ENCODE results near the gene SLC6A17. TPM values are rescaled to one million over a fixed set of nuclear protein-coding genes. Genes with fewer than 3 reads are reported as not detected.
A peak's percentile ranks its signal among the peaks of the same experiment; 100 is the strongest.

Gene SLC6A17
- total RNA-seq, 1 experiment from 2014 or later: not detected

DNA sequence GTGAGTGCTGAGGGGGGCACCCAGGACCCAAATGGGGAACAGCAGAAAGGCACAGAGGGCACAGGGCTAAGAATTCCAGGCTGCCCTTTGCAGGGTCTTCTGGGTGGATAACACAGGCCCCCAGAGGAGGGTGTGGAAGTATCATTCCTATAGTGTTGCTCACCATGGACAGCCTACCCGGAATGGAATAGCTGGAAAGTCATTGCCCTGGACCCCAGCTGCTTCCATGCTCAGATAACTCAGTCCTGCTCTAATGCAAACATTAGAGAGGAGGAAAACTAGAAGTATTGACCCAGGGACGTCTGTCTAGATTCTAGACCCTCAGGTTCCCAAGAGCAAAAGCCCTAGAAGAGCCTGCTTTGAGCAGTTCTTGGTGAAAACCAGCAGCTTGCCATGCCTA, 24.7 kb downstream of the SLC6A17 start:
- H3K27me3 ChIP-seq: peaks cover 5% of the 10 kb centered on the region; the same call in 1 of the 2 replicates
- no peak overlapping the region for H3K27ac ChIP-seq
- H3K9me3 ChIP-seq (replicated peaks): no peaks in the 10 kb centered on the region
- H3K36me3 ChIP-seq: no peaks in the 10 kb centered on the region
- H3K4me1 ChIP-seq: no peaks in the 10 kb centered on the region
- no peak for DNase-seq
- H3K4me3 ChIP-seq: no peak overlapping the region

GRCh38 chr1:110176299-110176956, 26.1 kb downstream of the SLC6A17 start:
- DNase-seq: peak; percentile 57 to 65
- Histone ChIP-seq H3K4me1 (no peaks in the 10 kb centered on the region), H3K27me3 (peaks cover 5% of the 10 kb centered on the region; the same call in 1 of the 2 replicates), H3K36me3 (no peaks in the 10 kb centered on the region), H3K9me3 (replicated peaks) (peaks cover 3% of the 10 kb centered on the region; the same call in 1 of the 2 replicates), H3K4me3 (no peak overlapping the region), H3K27ac (no peak overlapping the region)

- Histone ChIP-seq H3K9me3 (replicated peaks) (peaks cover 3% of the 10 kb centered on the region; the same call in 1 of the 2 replicates), H3K4me3 (no peak overlapping the region), H3K27ac (no peak overlapping the region), H3K27me3 (no peaks in the 10 kb centered on the region), H3K4me1 (no peaks in the 10 kb centered on the region), H3K36me3 (no peaks in the 10 kb centered on the region)
- DNase-seq: no peak
Observed at GRCh38 chr1:110177775-110178174, 27.5 kb downstream of the SLC6A17 start.

DNA sequence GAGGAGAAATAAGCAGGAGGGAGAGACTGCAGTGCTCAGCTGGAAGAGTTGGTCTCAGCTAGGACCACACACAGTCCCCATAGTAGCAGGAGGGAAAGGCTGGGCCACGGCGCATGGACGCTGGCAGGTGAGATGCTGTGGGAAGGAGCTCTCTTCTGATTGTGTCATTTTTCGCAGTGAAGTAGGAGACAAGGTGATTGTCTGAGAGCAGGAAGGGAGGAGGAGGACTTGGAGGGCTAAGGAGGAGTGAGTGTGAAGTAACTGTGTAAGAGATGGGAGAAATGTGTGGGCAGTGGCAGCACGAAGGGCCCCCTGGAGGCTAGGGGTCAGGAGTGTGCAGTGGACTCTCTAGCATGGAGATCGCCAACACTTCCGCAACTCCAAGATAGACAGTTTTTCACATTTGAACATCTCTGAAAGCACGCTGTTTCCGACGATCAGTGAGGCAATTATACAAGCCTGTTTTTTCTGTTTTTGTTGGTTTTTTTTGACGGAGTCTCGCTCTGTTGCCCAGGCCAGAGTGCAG, 33.4 kb downstream of the SLC6A17 start:
- DNase-seq: no peak
- Histone ChIP-seq H3K27me3 (0 out of 2 replicates have a peak, but pooled peaks cover 4% of the 10 kb centered on the region), H3K9me3 (replicated peaks) (peaks cover 3% of the 10 kb centered on the region; the same call in 1 of the 2 replicates), H3K36me3 (no peaks in the 10 kb centered on the region), H3K4me1 (no peaks in the 10 kb centered on the region), H3K27ac (no peak overlapping the region), H3K4me3 (no peak overlapping the region)

DNA sequence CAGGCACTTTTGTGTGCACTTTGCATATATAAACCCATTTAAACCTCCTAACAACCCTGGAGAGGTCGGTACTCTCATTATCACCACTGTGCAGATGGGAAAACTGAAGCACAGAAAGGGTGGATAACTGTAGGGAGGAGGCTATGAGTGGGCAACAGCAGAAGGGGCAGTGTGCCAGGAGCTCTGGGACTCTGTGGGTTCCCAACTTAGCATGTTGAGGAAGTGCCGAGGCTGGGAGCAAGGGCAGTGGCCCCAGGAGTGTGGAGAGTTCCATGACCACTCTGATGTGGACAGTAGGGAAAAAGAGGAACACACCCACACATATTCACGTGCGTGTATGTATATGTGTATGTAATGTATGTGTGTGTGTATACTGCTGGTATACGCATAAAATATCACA, 34.2 kb downstream of the SLC6A17 start:
- no peak overlapping the region for H3K4me3 ChIP-seq
- peaks cover 3% of the 10 kb centered on the region; the same call in 1 of the 2 replicates for H3K9me3 ChIP-seq (replicated peaks)
- no peak overlapping the region for H3K27ac ChIP-seq
- no peak for DNase-seq
- H3K4me1 ChIP-seq: no peaks in the 10 kb centered on the region
- 0 out of 2 replicates have a peak, but pooled peaks cover 4% of the 10 kb centered on the region for H3K27me3 ChIP-seq
- H3K36me3 ChIP-seq: no peaks in the 10 kb centered on the region

DNA sequence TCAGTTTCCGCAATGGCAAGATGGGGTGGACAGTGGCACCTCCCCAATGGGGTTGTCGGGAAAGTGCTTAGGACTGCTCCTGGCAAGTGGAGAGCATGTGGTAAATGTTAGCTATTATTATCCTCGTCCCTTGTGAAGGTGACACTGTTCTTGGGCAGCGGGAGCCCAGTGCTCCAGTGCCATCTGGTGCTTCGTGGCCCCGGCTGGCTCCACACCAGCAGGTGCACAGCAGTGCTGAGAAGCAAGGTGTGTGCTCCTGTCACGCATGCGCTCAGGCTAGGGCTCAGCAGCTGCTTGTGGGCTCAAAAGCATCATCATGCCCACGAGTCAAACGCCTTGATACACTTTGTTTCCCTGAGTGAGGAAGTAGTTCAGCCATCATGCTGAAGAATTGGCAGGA, 34.9 kb downstream of the SLC6A17 start:
- H3K4me1 ChIP-seq: no peaks in the 10 kb centered on the region
- no peak for DNase-seq
- no peak overlapping the region for H3K4me3 ChIP-seq
- H3K9me3 ChIP-seq (replicated peaks): peaks cover 3% of the 10 kb centered on the region; the same call in 1 of the 2 replicates
- H3K27ac ChIP-seq: no peak overlapping the region
- H3K27me3 ChIP-seq: peaks cover 4% of the 10 kb centered on the region; the same call in 1 of the 2 replicates
- H3K36me3 ChIP-seq: no peaks in the 10 kb centered on the region

DNA sequence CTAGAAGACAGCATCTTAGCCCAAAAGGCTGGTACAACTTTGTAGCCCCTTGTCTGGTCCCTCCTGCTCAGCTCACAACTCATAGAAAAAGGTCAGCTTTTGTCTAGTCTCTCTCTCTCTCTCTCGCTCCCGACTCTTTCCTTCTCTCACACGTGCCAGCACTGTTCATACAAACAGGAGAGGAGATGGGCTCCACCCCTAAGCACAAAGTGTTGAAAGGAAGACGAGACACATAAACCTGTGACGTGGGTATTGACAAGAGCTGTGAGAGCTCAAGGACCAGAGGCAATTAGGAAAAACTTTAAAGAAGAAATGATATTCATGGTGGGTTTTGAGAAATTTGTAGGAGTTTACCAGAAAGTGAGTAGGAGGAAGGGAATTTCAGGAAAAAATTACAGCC, 36.3 kb downstream of the SLC6A17 start:
- Histone ChIP-seq H3K27ac (no peak overlapping the region), H3K4me1 (no peaks in the 10 kb centered on the region)

GRCh38 chr1:110187139-110187890, 37.0 kb downstream of the SLC6A17 start:
- Histone ChIP-seq H3K27ac (no peak overlapping the region), H3K4me3 (no peak overlapping the region), H3K4me1 (no peaks in the 10 kb centered on the region), H3K27me3 (peaks cover 19% of the 10 kb centered on the region), H3K36me3 (no peaks in the 10 kb centered on the region), H3K9me3 (replicated peaks) (no peaks in the 10 kb centered on the region)
- DNase-seq: no peak

More for the DNA sequence above, 36.3 kb downstream of the SLC6A17 start:
- H3K9me3 ChIP-seq (replicated peaks): no peaks in the 10 kb centered on the region
- H3K4me3 ChIP-seq: no peak overlapping the region
- H3K27me3 ChIP-seq: peaks cover 17% of the 10 kb centered on the region
- no peaks in the 10 kb centered on the region for H3K36me3 ChIP-seq
- no peak for DNase-seq

GRCh38 chr1:110188035-110188618, 37.8 kb downstream of the SLC6A17 start:
- peak in 1 of 2 experiments; percentile 11 for DNase-seq
- no peaks in the 10 kb centered on the region for H3K9me3 ChIP-seq (replicated peaks)
- no peak overlapping the region for H3K4me3 ChIP-seq
- H3K4me1 ChIP-seq: no peaks in the 10 kb centered on the region
- no peak overlapping the region for H3K27ac ChIP-seq
- H3K36me3 ChIP-seq: no peaks in the 10 kb centered on the region
- H3K27me3 ChIP-seq: peaks cover 25% of the 10 kb centered on the region

DNA sequence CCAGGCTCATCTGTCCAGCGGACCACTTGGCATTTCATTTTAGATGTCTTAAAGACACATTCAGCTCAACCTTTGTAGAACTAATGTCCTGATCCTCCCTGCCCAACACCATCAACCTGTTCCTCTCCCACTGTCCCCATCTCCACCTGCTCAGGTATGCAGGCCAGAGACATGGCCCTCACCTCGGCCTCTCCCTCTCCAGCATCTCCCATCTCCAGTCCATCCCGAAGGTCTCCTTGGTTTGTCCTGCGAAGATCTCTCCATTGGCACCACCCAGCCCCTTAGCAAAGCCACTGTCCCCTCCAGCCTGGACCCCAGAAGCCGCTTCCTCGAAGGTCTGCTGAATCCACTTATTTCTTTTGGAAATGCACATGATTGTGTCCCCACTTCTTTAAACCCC, 38.9 kb downstream of the SLC6A17 start:
- no peak for DNase-seq
- no peak overlapping the region for H3K27ac ChIP-seq
- H3K4me3 ChIP-seq: no peak overlapping the region
- no peaks in the 10 kb centered on the region for H3K4me1 ChIP-seq
- no peaks in the 10 kb centered on the region for H3K9me3 ChIP-seq (replicated peaks)
- peaks cover 27% of the 10 kb centered on the region for H3K27me3 ChIP-seq
- no peaks in the 10 kb centered on the region for H3K36me3 ChIP-seq

GRCh38 chr1:110190282-110190929, 40.1 kb downstream of the SLC6A17 start:
- no peaks in the 10 kb centered on the region for H3K36me3 ChIP-seq
- peaks cover 31% of the 10 kb centered on the region for H3K27me3 ChIP-seq
- H3K27ac ChIP-seq: no peak overlapping the region
- no peaks in the 10 kb centered on the region for H3K4me1 ChIP-seq
- H3K9me3 ChIP-seq (replicated peaks): no peaks in the 10 kb centered on the region
- no peak for DNase-seq
- no peak overlapping the region for H3K4me3 ChIP-seq

DNA sequence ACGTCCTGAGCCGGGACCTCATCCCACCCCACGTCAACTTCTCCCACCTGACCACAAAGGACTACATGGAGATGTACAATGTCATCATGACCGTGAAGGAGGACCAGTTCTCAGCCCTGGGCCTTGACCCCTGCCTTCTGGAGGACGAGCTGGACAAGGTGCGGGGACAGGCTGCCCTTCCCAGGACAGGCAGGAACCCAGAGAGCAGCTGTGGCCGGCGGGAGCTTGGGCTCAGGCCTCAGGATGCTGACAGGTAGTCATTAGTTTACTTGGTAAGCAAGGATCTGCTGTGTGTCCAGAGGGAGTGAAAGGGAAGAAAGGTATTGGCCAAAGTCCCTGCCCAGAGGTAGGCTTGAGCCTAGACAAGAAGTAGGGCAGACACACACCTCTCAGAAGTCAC, 42.2 kb downstream of the SLC6A17 start:
- H3K4me3 ChIP-seq: no peak overlapping the region
- no peaks in the 10 kb centered on the region for H3K4me1 ChIP-seq
- DNase-seq: no peak
- H3K36me3 ChIP-seq: no peaks in the 10 kb centered on the region
- no peaks in the 10 kb centered on the region for H3K9me3 ChIP-seq (replicated peaks)
- no peak overlapping the region for H3K27ac ChIP-seq
- H3K27me3 ChIP-seq: peaks cover 31% of the 10 kb centered on the region

- Histone ChIP-seq H3K27me3 (peaks cover 27% of the 10 kb centered on the region), H3K4me1 (no peaks in the 10 kb centered on the region), H3K9me3 (replicated peaks) (no peaks in the 10 kb centered on the region), H3K4me3 (no peak overlapping the region), H3K27ac (no peak overlapping the region), H3K36me3 (no peaks in the 10 kb centered on the region)
- DNase-seq: no peak
Observed at GRCh38 chr1:110195196-110195595, 44.9 kb downstream of the SLC6A17 start.

DNA sequence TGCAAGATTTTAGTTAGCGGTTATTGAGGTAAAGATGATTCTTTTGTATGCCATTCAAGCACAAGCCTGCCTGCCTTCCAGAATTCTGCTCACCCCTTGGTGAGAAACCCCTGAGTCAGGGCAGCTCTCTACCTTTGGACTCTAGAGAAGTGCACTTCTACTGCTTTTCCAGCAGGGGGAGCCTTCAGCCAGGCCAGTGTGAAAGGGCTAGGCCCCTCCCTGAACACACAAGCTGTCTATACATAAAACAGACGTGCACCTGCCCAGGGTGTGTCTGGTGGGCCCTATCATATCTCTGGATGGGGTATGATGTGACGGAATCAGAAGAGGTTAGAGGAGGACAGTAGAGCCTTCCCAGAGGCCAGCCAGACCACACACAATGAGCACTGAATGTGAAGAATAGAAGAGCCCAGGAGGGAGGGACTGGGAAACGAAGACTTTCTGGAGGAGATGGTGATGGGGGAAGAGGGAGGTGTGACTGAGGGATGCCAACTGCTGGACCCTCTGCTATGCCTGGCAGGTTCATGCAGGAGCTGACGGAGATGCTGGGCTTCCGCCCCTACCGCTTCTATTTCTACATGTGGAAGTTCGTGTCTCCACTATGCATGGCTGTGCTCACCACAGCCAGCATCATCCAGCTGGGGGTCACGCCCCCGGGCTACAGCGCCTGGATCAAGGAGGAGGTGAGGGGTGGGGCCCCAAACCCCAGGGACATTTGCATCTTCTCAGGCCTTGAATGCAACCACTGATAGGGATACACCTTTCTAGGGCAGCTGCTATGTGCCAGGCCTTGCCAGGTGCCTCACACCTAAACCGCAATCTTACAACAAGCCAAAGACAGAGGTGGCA, 46.8 kb downstream of the SLC6A17 start:
- Histone ChIP-seq H3K36me3 (no peaks in the 10 kb centered on the region), H3K4me1 (no peaks in the 10 kb centered on the region), H3K27me3 (peaks cover 13% of the 10 kb centered on the region; the same call in 1 of the 2 replicates), H3K9me3 (replicated peaks) (no peaks in the 10 kb centered on the region), H3K27ac (no peak overlapping the region), H3K4me3 (no peak overlapping the region)
- DNase-seq: peak; percentile 29 to 58

Data from SJCRH30 (cell line).